Type B pancreatic cell (in vitro differentiated cells): ENCODE data around the gene YBX1. TPM values are rescaled to one million over a fixed set of nuclear protein-coding genes. Genes with fewer than 3 reads are reported as not detected.
A peak's percentile ranks its signal among the peaks of the same experiment; 100 is the strongest.

ENCODE experiments used
- DNase-seq: peaks from one replicate; pipeline ENCODE4 v3.0.0; 2021; ENCODE audit warnings: mixed read lengths; ENCODE audit not compliant: unreplicated experiment; ENCODE audit errors: extremely low spot score
- H3K27ac Mint-ChIP-seq: 2 replicates; pipeline ENCODE4 v1.8.0; 2021; ENCODE audit warnings: mild to moderate bottlenecking, mixed read lengths
- H3K27me3 Mint-ChIP-seq: 2 replicates; pipeline ENCODE4 v1.8.0; 2021; ENCODE audit warnings: mixed read lengths
- H3K36me3 Mint-ChIP-seq: 2 replicates; pipeline ENCODE4 v1.8.0; 2021; ENCODE audit warnings: mixed read lengths
- H3K4me1 Mint-ChIP-seq: one replicate; pipeline ENCODE4 v1.8.0; 2021; ENCODE audit warnings: mixed read lengths; ENCODE audit not compliant: unreplicated experiment
- H3K4me3 Mint-ChIP-seq: 2 replicates; pipeline ENCODE4 v1.8.0; 2021; ENCODE audit warnings: mild to moderate bottlenecking, mixed read lengths
- H3K9me3 Mint-ChIP-seq: 2 replicates; pipeline ENCODE4 v1.8.0; 2021; ENCODE audit warnings: mixed read lengths
- CTCF ChIP-seq: fragments of 200-600 bp; sonication (generic); conservative IDR thresholded peaks from 2 replicates; pipeline ENCODE4 v1.5.0; 2021; ENCODE audit warnings: antibody characterized with exemption, mild to moderate bottlenecking
- long read RNA-seq: library from polyadenylated mRNA; unstranded; transcript quantifications from one replicate; pipeline ENCODE4 v2.0.0, GENCODE V29; 2020
- total RNA-seq: library from RNA; stranded (reverse); gene quantifications from 2 replicates; pipeline ENCODE4 v1.2.1, GENCODE V29; 2021; ENCODE audit warnings: low replicate concordance

The YBX1 gene
- 508 and 709 TPM in 2 replicates for total RNA-seq
- long read RNA-seq, transcript YBX1-201 (8 exons, 1,514 nt) = major isoform, 5 of 20 reads
- long read RNA-seq, partial matches to known transcripts = 12 of 20 reads
- long read RNA-seq, other reads (novel, unspliced or antisense) = 3 of 20 reads

GRCh38 chr1:42681741-42682483 lies at the start of gene YBX1:
Gene YBX1, plus strand, starts transcription at chr1:42682418. Its CDS starts 148 bp downstream, at chr1:42682566.
- peak; percentile 96 for DNase-seq
- H3K27ac Mint-ChIP-seq = peak within 1 kb of the TSS; percentile 99

GRCh38 chr1:42639116-42639515 lies 43.1 kb upstream of the YBX1 start:
- H3K4me1 Mint-ChIP-seq = no peaks in the 10 kb centered on the region
- no peaks in the 10 kb centered on the region for H3K36me3 Mint-ChIP-seq
- DNase-seq = no peak
- H3K27ac Mint-ChIP-seq = no peak overlapping the region
- H3K4me3 Mint-ChIP-seq = no peak overlapping the region
- TF ChIP-seq CTCF = no peak
- H3K27me3 Mint-ChIP-seq = no peaks in the 10 kb centered on the region
- no peaks in the 10 kb centered on the region for H3K9me3 Mint-ChIP-seq

More at GRCh38 chr1:42681741-42682483, at the start of gene YBX1:
- Mint-ChIP-seq H3K9me3 (no peaks in the 10 kb centered on the region), H3K27me3 (no peaks in the 10 kb centered on the region), H3K36me3 (peaks cover 21% of the 10 kb centered on the region), H3K4me1 (peaks cover 42% of the 10 kb centered on the region), H3K4me3 (peak within 1 kb of the TSS; percentile 96)
- TF ChIP-seq CTCF = no peak

- no peak overlapping the region for H3K4me3 Mint-ChIP-seq
- peaks cover 9% of the 10 kb centered on the region for H3K36me3 Mint-ChIP-seq
- H3K4me1 Mint-ChIP-seq = no peaks in the 10 kb centered on the region
- TF ChIP-seq CTCF = no peak
- H3K27ac Mint-ChIP-seq = no peak overlapping the region
- DNase-seq = no peak
- no peaks in the 10 kb centered on the region for H3K27me3 Mint-ChIP-seq
- H3K9me3 Mint-ChIP-seq = no peaks in the 10 kb centered on the region
Measured at GRCh38 chr1:42646056-42646455, 36.2 kb upstream of the YBX1 start.

GRCh38 chr1:42657201-42657600 lies 25.0 kb upstream of the YBX1 start:
- no peak for TF ChIP-seq CTCF
- DNase-seq = no peak
- peaks cover 11% of the 10 kb centered on the region for H3K36me3 Mint-ChIP-seq
- peak overlapping the region; percentile 95 for H3K4me3 Mint-ChIP-seq
- peaks cover 9% of the 10 kb centered on the region for H3K27me3 Mint-ChIP-seq
- H3K9me3 Mint-ChIP-seq = no peaks in the 10 kb centered on the region
- peaks cover 7% of the 10 kb centered on the region for H3K4me1 Mint-ChIP-seq
- peak overlapping the region; percentile 92 for H3K27ac Mint-ChIP-seq

- Mint-ChIP-seq H3K9me3 (no peaks in the 10 kb centered on the region), H3K27ac (peak within 1 kb of the TSS; percentile 92), H3K36me3 (peaks cover 11% of the 10 kb centered on the region), H3K4me3 (peak within 1 kb of the TSS; percentile 95), H3K27me3 (peaks cover 5% of the 10 kb centered on the region), H3K4me1 (peaks cover 7% of the 10 kb centered on the region)
- DNase-seq = peak; percentile 95
- peak; percentile 66 for TF ChIP-seq CTCF
Measured at GRCh38 chr1:42657981-42658876, 24.0 kb upstream of the YBX1 start, which contains the start of gene PPIH. Gene PPIH, plus strand, starts transcription at chr1:42658423. Its CDS starts 24 bp downstream, at chr1:42658447.
